SK-N-SH treated with all-trans-retinoic acid at 6 μM for 48 hours (cell line): ENCODE data around the gene SRP72.

ENCODE experiments used
- ATAC-seq: fragments of 200-7000 bp; cut with Tn5 transposase; 3 replicates; pipeline ENCODE4 v1.9.1; 2020; ENCODE audit warnings: mild to moderate bottlenecking, moderate library complexity
- ARNTL ChIP-seq: fragments of 450-650 bp; formaldehyde crosslinking; IDR thresholded peaks from 2 replicates; pipeline ENCODE4 v1.5.0; 2020; ENCODE audit warnings: low read depth, mild to moderate bottlenecking, moderate library complexity, borderline replicate concordance
- BACH2 ChIP-seq: fragments of 250-450 bp; sonication (Bioruptor Pico); IDR thresholded peaks from 2 replicates; pipeline ENCODE4 v1.9.0; 2021; ENCODE audit warnings: mild to moderate bottlenecking, borderline replicate concordance
- CREB5 ChIP-seq: fragments of 250-450 bp; sonication (Bioruptor Pico); IDR thresholded peaks from 2 replicates; pipeline ENCODE4 v1.5.1; 2020; ENCODE audit warnings: low read depth, mild to moderate bottlenecking, moderate library complexity
- CSDC2 ChIP-seq: fragments of 250-450 bp; sonication (Bioruptor Pico); IDR thresholded peaks from 2 replicates; pipeline ENCODE4 v1.5.0; 2020; ENCODE audit warnings: mild to moderate bottlenecking, moderate library complexity
- CSRNP3 ChIP-seq: fragments of 250-450 bp; sonication (Bioruptor Pico); IDR thresholded peaks from 2 replicates; pipeline ENCODE4 v1.5.1; 2021; ENCODE audit warnings: mild to moderate bottlenecking, moderate library complexity
- ESRRG ChIP-seq: fragments of 250-450 bp; sonication (Bioruptor Pico); IDR thresholded peaks from 2 replicates; pipeline ENCODE4 v1.6.1; 2021; ENCODE audit warnings: mild to moderate bottlenecking
- GLIS3 ChIP-seq: fragments of 250-450 bp; sonication (Bioruptor Pico); IDR thresholded peaks from 2 replicates; pipeline ENCODE4 v1.5.0; 2020; ENCODE audit warnings: mild to moderate bottlenecking, moderate library complexity
- ISL1 ChIP-seq: fragments of 250-450 bp; sonication (Bioruptor Pico); IDR thresholded peaks from 2 replicates; pipeline ENCODE4 v2.1.2; 2022; ENCODE audit warnings: mild to moderate bottlenecking, moderate library complexity
- OSR1 ChIP-seq: fragments of 250-450 bp; sonication (Bioruptor Pico); IDR thresholded peaks from 2 replicates; pipeline ENCODE4 v1.8.0; 2022; ENCODE audit warnings: moderate library complexity, mild to moderate bottlenecking, inconsistent platforms
- POU6F1 ChIP-seq: fragments of 250-450 bp; sonication (Bioruptor Pico); IDR thresholded peaks from 2 replicates; pipeline ENCODE4 v1.8.0; 2021; ENCODE audit warnings: low read depth, mild to moderate bottlenecking, moderate library complexity, borderline replicate concordance
- RARB ChIP-seq: fragments of 250-450 bp; sonication (Bioruptor Pico); IDR thresholded peaks from 2 replicates; pipeline ENCODE4 v1.8.0; 2021; ENCODE audit warnings: mild to moderate bottlenecking, moderate library complexity
- TCF4 ChIP-seq: fragments of 250-450 bp; sonication (Bioruptor Pico); IDR thresholded peaks from 2 replicates; pipeline ENCODE4 v1.8.0; 2021; ENCODE audit warnings: mild to moderate bottlenecking, moderate library complexity, borderline replicate concordance
- ZC3H10 ChIP-seq: fragments of 250-450 bp; sonication (Bioruptor Pico); IDR thresholded peaks from 2 replicates; pipeline ENCODE4 v1.5.1; 2021; ENCODE audit warnings: mild to moderate bottlenecking, moderate library complexity
- ZFP3 ChIP-seq: fragments of 250-450 bp; sonication (Bioruptor Pico); IDR thresholded peaks from 2 replicates; pipeline ENCODE4 v1.5.0; 2020; ENCODE audit warnings: mild to moderate bottlenecking, moderate library complexity
- ZNF565 ChIP-seq: fragments of 450-650 bp; formaldehyde crosslinking; conservative IDR thresholded peaks from 2 replicates; pipeline ENCODE4 v1.5.0; 2020; ENCODE audit warnings: low read depth, mild to moderate bottlenecking, moderate library complexity
- ZNF70 ChIP-seq: fragments of 450-650 bp; formaldehyde crosslinking; IDR thresholded peaks from 2 replicates; pipeline ENCODE4 v1.5.0; 2020; ENCODE audit warnings: mild to moderate bottlenecking, moderate library complexity
- ZNF8 ChIP-seq: fragments of 450-650 bp; formaldehyde crosslinking; IDR thresholded peaks from 2 replicates; pipeline ENCODE4 v1.5.0; 2020; ENCODE audit warnings: mild to moderate bottlenecking, moderate library complexity
- TF ChIP-seq, protein P1 (sequence below): fragments of 250-450 bp; sonication (Bioruptor Pico); IDR thresholded peaks from 2 replicates; pipeline ENCODE4 v1.8.0; 2020; ENCODE audit warnings: mild to moderate bottlenecking, moderate library complexity, borderline replicate concordance
- TF ChIP-seq, protein P2 (sequence below): fragments of 250-450 bp; sonication (Bioruptor Pico); IDR thresholded peaks from 2 replicates; pipeline ENCODE4 v1.5.0; 2020; ENCODE audit warnings: mild to moderate bottlenecking, moderate library complexity

Gene SRP72

DNA sequence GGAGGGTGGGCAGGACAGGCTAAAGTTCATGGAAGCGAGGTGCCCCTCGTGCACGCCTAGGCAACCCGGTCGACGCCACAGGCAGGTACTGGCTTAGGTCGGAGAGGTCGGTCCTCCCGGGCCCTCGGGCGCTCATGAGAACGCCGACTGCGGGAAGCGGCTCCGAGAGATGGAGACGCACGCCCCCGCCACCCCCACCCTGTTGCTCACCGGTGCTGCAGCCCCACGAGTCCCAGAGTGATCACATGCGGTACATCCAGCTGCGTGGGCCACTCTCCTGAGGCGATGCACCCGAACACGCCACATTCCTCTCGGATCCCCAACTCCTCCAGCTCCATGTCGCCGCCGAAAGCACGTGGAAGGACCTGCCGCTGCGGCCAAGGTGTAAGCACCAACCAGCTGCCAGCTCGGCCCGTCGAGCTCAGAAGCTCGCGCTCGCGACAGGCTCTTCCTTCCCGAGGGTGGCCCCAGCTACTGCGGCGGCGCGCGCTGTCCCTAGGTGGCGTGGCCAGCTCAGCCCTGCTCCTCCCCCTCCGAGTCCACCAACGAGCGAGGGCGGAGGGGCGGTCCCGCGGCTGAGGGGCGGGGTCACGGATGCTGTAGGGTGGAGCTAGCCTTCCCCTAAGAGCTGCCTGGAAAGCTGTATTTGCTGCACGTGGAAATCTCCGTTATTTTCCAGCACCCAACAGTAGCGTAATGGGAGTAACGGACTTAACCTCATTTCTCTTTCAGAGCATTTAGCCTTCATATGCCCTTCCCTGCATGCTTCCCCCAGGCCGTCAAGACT lies 32.1 kb upstream of the SRP72 start, which contains the start of gene PPAT:
PPAT (minus strand) TSS at position 476 of the 787 bp plus-strand sequence; CDS start at position 338, 138 bp downstream.
- TF ChIP-seq ZC3H10 (CRISPR knock-in tag) (no peak), ZFP3 (CRISPR knock-in tag) (0 out of 2 replicates have a peak, but pooled peaks have one; percentile 24)
- TF ChIP-seq, all 23 proteins: peak for 1
- peak; percentile 86 for ATAC-seq

- no peak for ATAC-seq
- TF ChIP-seq POU6F1: no peak
- TF ChIP-seq, protein P1, sequence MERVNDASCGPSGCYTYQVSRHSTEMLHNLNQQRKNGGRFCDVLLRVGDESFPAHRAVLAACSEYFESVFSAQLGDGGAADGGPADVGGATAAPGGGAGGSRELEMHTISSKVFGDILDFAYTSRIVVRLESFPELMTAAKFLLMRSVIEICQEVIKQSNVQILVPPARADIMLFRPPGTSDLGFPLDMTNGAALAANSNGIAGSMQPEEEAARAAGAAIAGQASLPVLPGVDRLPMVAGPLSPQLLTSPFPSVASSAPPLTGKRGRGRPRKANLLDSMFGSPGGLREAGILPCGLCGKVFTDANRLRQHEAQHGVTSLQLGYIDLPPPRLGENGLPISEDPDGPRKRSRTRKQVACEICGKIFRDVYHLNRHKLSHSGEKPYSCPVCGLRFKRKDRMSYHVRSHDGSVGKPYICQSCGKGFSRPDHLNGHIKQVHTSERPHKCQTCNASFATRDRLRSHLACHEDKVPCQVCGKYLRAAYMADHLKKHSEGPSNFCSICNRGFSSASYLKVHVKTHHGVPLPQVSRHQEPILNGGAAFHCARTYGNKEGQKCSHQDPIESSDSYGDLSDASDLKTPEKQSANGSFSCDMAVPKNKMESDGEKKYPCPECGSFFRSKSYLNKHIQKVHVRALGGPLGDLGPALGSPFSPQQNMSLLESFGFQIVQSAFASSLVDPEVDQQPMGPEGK (CRISPR knock-in tag): no peak
- TF ChIP-seq, all 23 proteins: peak for 0
Observed at GRCh38 chr4:56438766-56439165, 28.7 kb upstream of the SRP72 start.

- TF ChIP-seq TCF4 (CRISPR knock-in tag) (no peak), OSR1 (CRISPR knock-in tag) (no peak), ISL1 (CRISPR knock-in tag) (no peak), CSDC2 (CRISPR knock-in tag) (no peak), ZNF565 (no peak), POU6F1 (no peak), ZNF70 (CRISPR knock-in tag) (no peak), ZFP3 (CRISPR knock-in tag) (no peak), RARB (CRISPR knock-in tag) (no peak), BACH2 (CRISPR knock-in tag) (no peak), ESRRG (CRISPR knock-in tag) (no peak), GLIS3 (CRISPR knock-in tag) (no peak), CREB5 (CRISPR knock-in tag) (no peak), ARNTL (CRISPR knock-in tag) (no peak), ZC3H10 (CRISPR knock-in tag) (no peak), ZNF8 (CRISPR knock-in tag) (no peak), CSRNP3 (CRISPR knock-in tag) (no peak)
- TF ChIP-seq, protein P2, sequence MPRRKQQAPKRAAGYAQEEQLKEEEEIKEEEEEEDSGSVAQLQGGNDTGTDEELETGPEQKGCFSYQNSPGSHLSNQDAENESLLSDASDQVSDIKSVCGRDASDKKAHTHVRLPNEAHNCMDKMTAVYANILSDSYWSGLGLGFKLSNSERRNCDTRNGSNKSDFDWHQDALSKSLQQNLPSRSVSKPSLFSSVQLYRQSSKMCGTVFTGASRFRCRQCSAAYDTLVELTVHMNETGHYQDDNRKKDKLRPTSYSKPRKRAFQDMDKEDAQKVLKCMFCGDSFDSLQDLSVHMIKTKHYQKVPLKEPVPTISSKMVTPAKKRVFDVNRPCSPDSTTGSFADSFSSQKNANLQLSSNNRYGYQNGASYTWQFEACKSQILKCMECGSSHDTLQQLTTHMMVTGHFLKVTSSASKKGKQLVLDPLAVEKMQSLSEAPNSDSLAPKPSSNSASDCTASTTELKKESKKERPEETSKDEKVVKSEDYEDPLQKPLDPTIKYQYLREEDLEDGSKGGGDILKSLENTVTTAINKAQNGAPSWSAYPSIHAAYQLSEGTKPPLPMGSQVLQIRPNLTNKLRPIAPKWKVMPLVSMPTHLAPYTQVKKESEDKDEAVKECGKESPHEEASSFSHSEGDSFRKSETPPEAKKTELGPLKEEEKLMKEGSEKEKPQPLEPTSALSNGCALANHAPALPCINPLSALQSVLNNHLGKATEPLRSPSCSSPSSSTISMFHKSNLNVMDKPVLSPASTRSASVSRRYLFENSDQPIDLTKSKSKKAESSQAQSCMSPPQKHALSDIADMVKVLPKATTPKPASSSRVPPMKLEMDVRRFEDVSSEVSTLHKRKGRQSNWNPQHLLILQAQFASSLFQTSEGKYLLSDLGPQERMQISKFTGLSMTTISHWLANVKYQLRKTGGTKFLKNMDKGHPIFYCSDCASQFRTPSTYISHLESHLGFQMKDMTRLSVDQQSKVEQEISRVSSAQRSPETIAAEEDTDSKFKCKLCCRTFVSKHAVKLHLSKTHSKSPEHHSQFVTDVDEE (CRISPR knock-in tag): no peak
- TF ChIP-seq, protein P1 (CRISPR knock-in tag): no peak
- no peak for ATAC-seq
Observed at GRCh38 chr4:56440983-56441382, 26.4 kb upstream of the SRP72 start.
